HG03135 (cell line): ENCODE data around the gene RPRD2.

Source experiments
- ATAC-seq: cut with Tn5 transposase; IDR thresholded peaks from one replicate; pipeline ENCODE4 v1.9.1; 2021; ENCODE audit warnings: mild to moderate bottlenecking, moderate library complexity; ENCODE audit not compliant: unreplicated experiment

RPRD2 gene

DNA sequence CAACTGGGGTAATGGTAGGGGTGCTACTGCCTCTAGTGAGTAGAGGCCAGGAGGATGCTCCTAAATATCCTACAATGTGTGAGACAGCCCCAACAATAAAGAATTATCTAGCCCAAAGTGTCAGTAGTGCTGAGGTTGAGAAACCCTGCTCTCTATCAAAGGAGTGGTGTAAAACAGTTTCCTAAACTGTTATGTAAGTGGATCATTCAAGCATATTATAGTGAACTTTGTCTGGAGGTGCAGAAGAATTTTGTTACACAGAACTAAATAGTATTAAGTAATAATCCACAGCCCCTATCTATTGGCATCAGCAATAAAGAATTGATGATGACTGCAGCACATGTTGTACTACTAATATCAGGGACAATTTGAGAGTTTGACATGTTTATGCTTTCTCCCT is 103.0 kb downstream of the RPRD2 start:
- ATAC-seq: no peak

DNA sequence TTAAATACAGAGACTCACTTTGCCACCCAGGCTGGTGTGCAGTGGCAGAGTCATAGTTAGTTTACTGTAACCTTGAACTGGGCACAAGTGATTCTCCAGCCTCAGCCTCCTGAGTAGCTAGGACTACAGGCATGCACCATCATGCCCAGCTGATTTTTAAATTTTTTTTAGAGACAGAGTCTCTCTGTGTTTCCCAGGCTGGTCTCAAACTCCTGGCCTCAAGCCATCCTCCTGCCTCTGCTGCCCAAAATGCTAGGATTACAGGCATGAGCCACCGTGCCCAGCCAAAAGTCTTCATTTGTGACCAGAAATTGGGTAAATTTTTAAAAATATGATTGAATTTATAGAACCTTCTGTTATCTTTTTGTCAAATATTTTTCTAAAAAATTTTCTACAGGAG is 105.3 kb downstream of the RPRD2 start:
- ATAC-seq: no peak

DNA sequence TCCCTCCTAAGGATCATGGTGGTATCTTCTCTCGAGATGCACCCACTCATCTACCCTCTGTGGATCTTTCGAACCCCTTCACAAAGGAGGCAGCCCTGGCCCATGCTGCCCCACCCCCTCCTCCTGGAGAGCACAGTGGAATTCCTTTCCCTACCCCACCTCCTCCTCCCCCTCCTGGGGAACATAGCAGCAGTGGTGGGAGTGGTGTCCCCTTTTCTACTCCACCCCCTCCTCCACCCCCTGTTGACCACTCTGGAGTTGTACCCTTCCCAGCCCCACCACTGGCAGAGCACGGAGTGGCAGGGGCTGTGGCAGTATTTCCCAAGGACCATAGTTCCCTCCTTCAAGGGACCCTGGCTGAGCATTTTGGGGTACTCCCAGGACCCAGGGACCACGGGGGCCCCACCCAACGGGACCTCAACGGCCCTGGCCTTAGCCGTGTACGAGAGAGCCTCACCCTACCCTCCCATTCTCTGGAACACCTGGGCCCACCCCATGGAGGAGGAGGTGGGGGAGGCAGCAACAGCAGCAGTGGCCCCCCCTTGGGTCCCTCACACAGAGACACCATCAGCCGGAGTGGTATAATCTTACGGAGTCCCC is 108.8 kb downstream of the RPRD2 start:
- ATAC-seq: no peak

DNA sequence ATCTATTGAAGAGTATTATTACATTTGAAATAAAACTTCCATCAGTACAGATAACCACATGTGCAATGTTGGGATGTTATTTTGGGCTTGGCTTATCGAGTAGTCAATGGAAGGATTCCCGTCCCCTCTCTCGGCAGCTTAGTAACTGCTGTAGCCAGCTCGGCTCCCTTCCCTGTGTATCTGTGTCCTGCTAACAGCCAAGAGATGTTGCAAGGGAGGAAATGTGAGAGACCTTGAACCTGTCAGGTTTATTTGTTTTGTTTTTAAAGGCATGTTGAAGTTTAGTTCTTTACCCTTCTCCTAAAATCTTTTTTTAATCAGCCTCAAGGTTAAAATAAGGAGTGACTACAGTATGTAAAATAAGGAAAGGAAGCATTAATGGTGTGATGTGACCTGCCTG is 109.7 kb downstream of the RPRD2 start:
- ATAC-seq: no peak

DNA sequence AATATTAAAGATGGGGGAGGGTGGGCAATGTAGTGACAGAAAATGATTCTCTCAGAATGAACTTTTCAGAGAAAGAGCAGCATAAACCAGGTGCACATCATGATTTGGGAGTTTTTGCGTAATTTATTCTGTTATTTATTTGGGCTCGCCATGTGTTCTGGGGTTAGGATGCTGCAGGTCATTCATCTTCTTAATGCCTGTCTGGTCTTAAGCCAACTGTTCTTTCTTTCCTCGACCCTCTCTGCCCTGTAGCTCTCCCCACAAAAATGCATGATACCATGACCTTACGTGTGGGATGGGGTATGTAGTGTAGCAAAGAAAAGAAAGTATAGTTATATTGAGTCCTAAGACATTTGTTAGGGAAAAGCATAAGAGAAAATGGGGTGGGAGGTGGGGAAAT is 110.9 kb downstream of the RPRD2 start:
- ATAC-seq: no peak

DNA sequence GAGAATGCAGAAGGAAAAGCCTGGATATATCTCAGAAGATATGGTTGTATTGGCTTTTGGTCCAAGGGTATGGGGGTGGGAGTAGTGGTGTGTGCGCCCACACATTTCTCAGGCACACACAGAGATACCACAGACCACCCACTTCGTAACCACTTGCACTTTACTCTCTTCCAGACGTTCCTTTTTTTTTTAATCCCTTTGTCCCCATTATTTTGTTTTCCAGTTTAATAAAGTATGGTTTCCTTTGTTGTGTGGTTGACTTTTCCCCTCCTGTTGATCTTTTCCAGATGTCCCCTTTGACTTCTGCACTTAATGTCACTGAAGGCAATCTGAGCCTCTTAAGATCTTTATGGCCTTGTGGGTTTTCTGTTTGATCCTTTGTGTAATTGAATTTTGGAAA is 112.8 kb downstream of the RPRD2 start:
- no peak for ATAC-seq

DNA sequence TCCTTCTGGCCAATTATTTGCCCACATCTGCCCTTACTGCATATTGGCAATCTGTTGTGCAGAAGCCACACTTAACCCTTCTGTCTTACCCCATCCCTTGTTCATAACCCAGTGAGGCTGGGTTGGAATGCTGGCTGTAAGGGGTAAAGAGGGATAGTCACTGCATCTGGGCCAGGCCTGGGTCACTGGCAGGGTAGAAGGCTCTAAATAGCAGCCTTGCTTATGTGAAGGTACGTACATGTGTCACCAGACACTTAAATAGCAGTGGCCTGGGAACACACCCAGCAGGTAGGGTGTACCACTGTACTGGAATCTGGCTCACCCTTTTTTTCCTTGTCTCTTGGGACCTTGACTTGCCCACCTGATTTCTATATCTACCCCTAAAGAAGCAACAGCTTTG is 113.4 kb downstream of the RPRD2 start:
- ATAC-seq: no peak

DNA sequence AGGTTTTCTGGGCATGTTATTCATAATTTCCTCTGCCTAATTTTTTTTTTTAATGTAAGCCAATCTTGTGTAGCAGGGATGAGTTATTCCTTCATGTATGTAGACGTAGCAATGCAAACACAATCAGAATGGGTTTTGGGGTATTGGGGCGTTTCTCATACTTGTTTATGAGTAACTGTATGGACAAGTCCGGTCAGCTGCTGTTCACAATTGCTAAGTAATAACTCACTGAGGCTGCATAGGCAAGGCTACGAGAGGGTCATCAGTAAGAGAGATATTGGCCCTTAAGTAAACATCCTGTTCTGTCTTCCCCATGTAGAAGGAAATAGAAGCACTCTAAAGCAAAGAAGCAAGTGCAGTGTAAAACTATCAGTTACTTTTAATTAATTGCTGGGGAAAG is 113.8 kb downstream of the RPRD2 start:
- no peak for ATAC-seq

DNA sequence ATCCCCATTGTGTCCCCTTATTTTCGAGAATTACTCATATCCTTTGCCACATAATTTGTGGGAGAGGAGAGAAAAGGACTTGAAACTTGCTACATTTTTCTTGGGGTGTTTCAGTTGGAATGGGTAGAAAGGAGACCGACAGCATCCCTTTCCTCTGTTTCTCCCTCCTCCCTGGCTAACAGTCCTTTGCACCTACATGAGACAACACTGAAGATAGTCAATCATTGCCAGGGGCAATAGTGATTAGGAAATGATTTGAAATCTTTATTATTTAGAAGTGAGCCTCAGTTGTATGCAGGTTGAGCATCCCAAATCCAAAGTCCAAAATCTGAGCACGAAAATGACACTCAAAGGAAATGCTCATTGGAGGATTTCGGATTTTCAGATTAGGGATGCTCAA is 115.4 kb downstream of the RPRD2 start:
- ATAC-seq: no peak

DNA sequence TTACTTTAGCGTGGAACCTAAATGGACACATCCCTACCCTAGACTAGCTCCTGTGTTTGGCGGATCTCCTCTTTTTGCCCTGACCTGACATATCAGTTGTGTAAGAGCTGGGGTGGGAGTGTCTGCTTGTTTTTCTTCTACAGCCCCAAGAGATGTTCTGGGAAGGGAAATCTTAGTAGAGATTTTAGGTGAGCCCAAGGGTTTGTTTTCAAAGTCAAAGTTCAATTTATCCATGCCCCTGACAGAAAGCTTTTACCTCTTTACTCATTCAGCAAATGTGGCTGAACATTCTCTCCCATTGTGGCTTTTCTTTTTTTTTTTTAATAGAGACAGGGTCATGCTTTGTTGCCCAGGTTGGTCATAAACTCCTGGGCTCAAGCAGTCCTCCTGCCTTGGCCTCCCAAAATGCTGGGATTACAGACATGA is 116.0 kb downstream of the RPRD2 start:
- no peak for ATAC-seq

DNA sequence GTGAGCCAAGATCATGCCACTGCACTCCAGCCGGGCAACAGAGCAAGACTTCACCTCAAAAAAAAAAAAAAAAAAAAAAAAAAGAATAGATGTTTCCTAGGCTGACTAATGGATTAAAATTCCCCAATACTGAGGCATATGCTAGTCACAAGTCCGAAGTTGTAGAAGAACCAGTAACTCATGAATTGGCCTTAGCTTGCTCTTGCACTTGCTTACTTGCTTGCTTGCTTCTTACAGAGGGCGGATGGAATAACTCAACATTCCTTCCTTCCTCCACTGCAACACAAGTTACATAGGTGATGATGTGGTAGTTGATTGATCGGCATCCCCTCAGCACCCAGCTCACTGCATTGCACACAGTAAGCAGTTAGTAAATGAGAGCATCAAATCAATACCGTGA is 120.5 kb downstream of the RPRD2 start:
- no peak for ATAC-seq

DNA sequence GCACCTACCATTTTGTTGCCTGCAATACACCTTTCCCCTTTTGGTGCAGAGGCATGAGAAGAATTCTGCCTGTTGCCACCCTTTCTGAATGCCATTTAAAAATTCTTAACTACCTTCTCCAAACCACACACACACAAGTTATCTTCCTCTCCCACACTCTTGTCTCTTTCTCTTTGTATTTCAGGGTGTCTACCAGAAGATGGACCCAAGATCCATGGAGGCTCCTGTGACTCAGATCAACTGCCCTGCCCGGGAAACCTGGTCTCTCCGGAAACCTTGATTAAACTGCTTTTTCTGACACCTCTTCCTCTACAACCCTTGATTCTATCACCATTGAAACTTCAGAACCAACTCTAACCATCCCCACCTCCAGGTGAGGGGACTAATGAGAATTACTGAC is 120.9 kb downstream of the RPRD2 start:
- no peak for ATAC-seq

DNA sequence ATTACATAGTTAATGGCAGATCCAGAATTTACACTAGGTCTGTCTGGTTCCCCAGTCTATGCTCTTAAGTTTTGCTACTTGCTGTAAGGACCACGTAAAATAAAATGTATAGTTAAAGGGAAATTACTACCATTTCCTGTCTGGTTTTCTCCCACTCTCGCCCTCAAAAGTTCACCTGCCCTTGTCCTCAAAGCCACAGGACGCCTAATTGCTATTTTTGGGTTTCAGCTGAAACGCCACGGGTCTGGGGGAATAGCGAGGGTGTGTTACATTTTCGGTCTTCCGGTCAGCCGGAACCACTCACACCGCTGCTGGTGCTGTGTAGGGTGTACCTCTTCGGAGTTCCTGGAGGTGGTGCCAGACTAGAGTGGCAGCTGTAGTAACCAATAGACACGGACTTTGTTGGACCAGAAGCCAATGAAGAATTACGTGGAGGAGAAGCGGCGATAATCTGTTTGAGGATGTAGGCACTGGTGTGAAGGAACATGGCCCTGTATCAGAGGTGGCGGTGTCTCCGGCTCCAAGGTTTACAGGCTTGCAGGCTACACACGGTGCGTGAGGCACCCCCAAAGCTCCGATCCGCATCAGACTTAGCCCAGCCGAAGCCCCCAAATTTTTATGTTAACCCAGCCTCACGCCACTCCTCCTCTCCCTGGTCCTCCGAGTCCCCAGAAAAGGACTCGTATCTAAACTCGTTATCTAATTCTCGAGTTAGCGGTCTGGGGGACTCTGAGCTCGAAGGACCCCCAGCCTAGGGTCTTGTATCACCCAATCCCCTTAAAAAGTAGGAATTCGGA is 123.2 kb downstream of the RPRD2 start, which contains the start of gene TARS2:
TSS of gene TARS2 (plus strand) at position 454 of the 797 bp plus-strand sequence. CDS start at position 486, 32 bp downstream.
- ATAC-seq: peak; percentile 99

DNA sequence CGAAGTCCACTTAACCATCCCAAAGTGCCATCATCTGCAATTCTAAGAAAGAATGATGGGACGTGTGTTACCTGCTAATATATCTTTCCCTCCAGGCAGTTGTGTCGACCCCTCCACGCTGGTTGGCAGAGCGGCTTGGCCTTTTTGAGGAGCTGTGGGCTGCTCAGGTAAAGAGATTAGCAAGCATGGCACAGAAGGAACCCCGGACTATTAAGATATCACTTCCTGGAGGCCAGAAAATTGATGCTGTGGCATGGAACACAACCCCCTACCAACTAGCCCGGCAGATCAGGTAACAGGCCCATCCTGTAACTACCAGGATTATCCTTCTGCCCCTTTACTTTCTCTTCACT is 123.8 kb downstream of the RPRD2 start:
- ATAC-seq: no peak

DNA sequence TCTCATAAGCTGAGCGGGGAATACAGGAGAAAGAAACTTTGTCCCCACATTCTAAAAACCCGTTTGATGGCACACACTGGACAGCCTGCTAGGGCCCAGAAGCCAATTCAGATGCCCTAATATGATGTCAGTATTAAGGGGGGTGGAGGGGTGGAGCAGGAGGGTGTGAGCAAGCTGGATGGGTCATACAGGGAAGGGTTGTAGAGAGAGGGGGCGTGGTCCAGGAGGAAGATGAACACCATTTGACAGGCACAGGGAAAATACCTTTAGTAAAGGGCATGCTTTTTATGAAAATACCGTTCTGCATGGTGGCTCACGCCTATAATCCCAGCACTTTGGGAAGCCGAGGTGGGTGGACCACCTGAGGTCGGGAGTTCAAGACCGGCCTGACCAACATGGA is 129.2 kb downstream of the RPRD2 start:
- no peak for ATAC-seq

DNA sequence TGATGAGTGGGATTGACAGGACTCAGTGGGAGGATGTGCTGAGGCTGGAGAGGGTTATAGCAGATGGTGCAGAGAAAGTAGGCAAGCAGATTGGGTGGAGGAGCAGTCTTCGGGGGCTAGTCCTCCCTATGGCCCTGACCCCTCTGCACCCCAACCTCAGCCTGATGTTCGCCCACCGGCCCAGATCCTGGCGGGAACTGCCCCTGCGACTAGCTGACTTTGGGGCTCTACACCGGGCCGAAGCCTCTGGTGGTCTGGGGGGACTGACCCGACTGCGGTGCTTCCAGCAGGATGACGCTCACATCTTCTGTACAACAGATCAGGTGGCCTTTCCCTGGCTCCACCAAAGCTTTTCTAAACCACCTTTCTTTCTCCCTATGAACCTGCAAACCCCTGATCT is 134.4 kb downstream of the RPRD2 start:
- no peak for ATAC-seq

DNA sequence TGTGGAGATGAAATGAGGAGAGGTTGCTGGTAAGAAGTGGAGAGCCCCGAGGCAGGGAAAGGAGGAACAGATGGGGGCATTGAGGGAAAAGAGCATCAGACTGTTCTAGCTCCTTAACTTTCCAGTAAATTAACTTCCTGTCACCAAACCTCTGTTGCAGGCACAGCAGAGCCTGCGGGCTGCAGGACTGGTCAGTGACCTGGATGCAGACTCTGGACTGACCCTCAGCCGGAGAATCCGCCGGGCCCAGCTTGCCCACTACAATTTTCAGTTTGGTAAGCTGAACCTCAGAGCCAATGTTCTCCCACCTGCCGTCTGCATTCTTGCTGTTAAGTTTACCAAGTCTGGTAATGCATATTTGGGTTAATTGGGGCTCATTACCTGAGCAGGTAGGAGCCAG is 141.5 kb downstream of the RPRD2 start:
- ATAC-seq: no peak

DNA sequence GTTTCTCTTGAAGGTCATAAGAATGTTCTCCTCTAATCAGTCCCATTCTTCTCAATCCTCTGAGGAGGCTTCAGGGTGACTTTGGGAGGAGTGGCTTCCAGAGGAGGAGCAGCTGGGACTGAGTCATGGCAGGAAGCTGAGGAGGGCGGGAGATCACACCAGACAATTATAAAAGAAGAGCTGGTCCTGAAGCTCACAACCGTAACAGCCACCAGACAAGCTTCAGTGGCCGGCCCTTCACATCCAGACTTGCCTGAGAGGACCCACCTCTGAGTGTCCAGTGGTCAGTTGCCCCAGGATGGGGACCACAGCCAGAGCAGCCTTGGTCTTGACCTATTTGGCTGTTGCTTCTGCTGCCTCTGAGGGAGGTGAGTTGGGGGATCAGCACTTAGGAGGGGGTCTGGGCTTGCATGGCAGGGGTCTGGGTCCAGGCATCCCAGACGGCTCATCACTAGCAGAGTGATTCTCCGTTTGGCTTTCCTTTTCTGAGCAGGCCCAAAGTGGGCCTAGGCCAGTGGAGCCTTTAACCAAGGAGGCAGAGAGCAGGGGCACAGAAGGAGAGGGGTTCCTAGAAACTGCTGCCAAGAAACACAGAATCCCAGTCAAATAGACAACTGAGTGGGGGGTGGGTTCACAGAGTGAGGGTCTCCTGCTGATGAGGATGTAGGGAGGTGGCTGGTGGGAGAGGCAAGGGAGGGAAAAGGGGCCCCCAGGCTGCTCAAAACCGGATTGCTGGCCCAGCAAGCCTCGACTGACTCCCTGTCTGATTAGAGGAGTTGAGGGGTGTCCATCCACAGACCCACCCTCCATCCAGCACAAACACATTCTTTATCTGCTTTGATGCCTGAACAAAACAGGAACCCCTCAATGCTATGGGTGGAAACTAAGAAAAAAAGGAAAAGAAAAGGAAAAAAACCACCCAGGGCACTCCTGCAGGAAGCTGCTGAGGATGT is 144.2 kb downstream of the RPRD2 start, which contains the start of gene ECM1:
TSS of gene ECM1 (plus strand) at position 198 of the 953 bp plus-strand sequence. CDS start at position 299, 101 bp downstream.
- ATAC-seq: no peak

DNA sequence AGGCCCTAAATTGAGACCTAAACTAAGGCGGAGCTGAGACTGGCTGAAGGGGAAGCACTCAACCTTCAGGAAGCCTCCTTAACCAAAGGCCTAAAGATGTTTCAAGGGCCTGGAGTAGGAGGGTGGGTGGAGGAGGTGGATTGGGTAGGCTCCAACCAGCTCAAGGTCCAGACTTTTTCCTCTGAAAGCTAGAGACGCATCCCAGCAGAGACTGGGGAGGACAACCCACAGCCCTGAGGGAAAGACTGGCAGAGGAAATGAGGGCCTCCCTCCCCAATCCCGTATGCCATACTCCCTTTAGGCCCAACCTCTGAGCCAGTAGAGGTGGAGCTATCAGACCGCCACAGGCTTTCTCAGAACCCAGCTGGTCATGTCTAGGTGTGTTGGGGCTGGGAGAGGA is 145.0 kb downstream of the RPRD2 start:
- ATAC-seq: no peak

DNA sequence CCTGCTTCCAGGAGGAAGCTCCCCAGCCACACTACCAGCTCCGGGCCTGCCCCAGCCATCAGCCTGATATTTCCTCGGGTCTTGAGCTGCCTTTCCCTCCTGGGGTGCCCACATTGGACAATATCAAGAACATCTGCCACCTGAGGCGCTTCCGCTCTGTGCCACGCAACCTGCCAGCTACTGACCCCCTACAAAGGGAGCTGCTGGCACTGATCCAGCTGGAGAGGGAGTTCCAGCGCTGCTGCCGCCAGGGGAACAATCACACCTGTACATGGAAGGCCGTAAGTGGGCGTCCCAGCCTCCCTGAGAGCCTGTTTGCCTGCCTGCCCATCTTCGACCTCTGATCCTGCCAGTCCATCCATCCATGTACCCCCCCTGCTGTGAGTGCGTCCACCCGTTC is 147.6 kb downstream of the RPRD2 start:
- no peak for ATAC-seq

DNA sequence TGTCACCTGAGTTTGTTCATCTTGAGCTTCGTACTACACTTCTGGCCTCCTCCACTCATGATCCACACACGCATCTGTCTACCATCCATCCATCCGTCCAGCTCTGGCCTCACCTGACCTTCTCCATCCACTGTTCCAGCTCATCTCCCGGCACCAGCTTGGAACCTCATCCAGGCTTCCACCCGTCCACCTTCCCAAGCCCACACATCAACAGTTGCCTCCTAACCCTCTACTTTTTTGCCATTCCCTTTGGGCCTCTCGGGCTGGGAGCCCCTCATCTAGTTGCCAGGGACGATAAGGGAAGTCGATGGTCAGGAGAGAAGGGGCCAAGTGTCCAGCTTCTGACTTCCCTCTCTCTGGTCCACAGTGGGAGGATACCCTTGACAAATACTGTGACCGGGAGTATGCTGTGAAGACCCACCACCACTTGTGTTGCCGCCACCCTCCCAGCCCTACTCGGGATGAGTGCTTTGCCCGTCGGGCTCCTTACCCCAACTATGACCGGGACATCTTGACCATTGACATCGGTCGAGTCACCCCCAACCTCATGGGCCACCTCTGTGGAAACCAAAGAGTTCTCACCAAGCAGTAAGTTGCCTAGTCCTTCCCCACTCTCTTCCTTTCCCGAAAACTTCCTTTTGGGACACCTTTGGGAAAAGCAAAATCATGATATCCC is 148.2 kb downstream of the RPRD2 start:
- no peak for ATAC-seq
